Endodermal cell (in vitro differentiated cells): ENCODE results near the gene FNDC11. TPM values are rescaled to one million over a fixed set of nuclear protein-coding genes. Genes with fewer than 3 reads are reported as not detected.

Experiments
- DNase-seq: peaks from one replicate; pipeline ENCODE4 v3.0.0-alpha.2; 2017
- H3K27ac ChIP-seq: 2 replicates; pipeline ENCODE4 v1.5.1; 2013; ENCODE audit warnings: mild to moderate bottlenecking, low read depth, low read length, moderate library complexity
- H3K27me3 ChIP-seq: 2 replicates; pipeline ENCODE4 v1.6.1; 2013; ENCODE audit warnings: mild to moderate bottlenecking, low read length, moderate library complexity; ENCODE audit not compliant: insufficient read depth, control insufficient read depth, poor library complexity, severe bottlenecking
- H3K36me3 ChIP-seq: 2 replicates; pipeline ENCODE4 v1.7.0; 2013; ENCODE audit warnings: mild to moderate bottlenecking, low read length, moderate library complexity; ENCODE audit not compliant: control insufficient read depth, insufficient read depth
- H3K4me1 ChIP-seq: one replicate; pipeline ENCODE4 v1.7.0; 2013; ENCODE audit warnings: low read length; ENCODE audit not compliant: control insufficient read depth, insufficient read depth
- H3K4me3 ChIP-seq: 2 replicates; pipeline ENCODE4 v1.5.1; 2013; ENCODE audit warnings: mild to moderate bottlenecking, low read length, moderate library complexity
- H3K9ac ChIP-seq: 2 replicates; pipeline ENCODE4 v1.6.1; 2013; ENCODE audit warnings: mild to moderate bottlenecking, low read length, moderate library complexity; ENCODE audit not compliant: poor library complexity, severe bottlenecking; ENCODE audit errors: extremely low read depth
- H3K9me3 ChIP-seq: 2 replicates; pipeline ENCODE4 v1.6.1; 2013; ENCODE audit warnings: mild to moderate bottlenecking, low read length, moderate library complexity; ENCODE audit not compliant: control insufficient read depth
- H3K27ac Mint-ChIP-seq: 2 replicates; pipeline ENCODE4 v1.8.0; 2020; ENCODE audit warnings: mixed read lengths
- H3K27me3 Mint-ChIP-seq: 2 replicates; pipeline ENCODE4 v1.8.0; 2021; ENCODE audit warnings: mild to moderate bottlenecking, mixed read lengths; ENCODE audit not compliant: insufficient read depth
- H3K36me3 Mint-ChIP-seq: 2 replicates; pipeline ENCODE4 v1.8.0; 2020; ENCODE audit warnings: low read depth, mixed read lengths
- H3K4me1 Mint-ChIP-seq: 2 replicates; pipeline ENCODE4 v1.8.0; 2020; ENCODE audit warnings: mixed read lengths
- H3K4me3 Mint-ChIP-seq: 2 replicates; pipeline ENCODE4 v1.8.0; 2020; ENCODE audit warnings: mild to moderate bottlenecking, moderate library complexity, mixed read lengths
- H3K9me3 Mint-ChIP-seq: 2 replicates; pipeline ENCODE4 v1.8.0; 2020; ENCODE audit warnings: mild to moderate bottlenecking, mixed read lengths
- CTCF ChIP-seq: fragments of 200-600 bp; sonication (generic); conservative IDR thresholded peaks from 2 replicates; pipeline ENCODE4 v1.5.0; 2021; ENCODE audit warnings: antibody characterized with exemption, mild to moderate bottlenecking
- WGBS, 2 experiments: methylation state at CpG; one replicate each; pipeline versions ENCODE4 v1.1.5 to v1.1.7; 2013; ENCODE audit warnings: missing lambda C conversion rate in 2 of 2, mixed read lengths in 1 of 2; ENCODE audit not compliant: insufficient coverage in 1 of 2, insufficient read length in 1 of 2; 5-methylcytosine and 5-hydroxymethylcytosine counted together
- total RNA-seq, 2 donors: library from RNA; stranded (reverse); fragmentation: NEBNext Ultra II Directional in 1 of 2; extraction: Animal tissue kit (Norgen Biotek cat#: 25700) in 1 of 2; gene quantifications; 2 replicates in 1 of 2; 3 replicates in 1 of 2; pipeline ENCODE4 v1.2.1, GENCODE V29; 2021

The FNDC11 gene
- total RNA-seq, 2 donors from 2014 or later: 1.8 to 2.4 TPM

DNA sequence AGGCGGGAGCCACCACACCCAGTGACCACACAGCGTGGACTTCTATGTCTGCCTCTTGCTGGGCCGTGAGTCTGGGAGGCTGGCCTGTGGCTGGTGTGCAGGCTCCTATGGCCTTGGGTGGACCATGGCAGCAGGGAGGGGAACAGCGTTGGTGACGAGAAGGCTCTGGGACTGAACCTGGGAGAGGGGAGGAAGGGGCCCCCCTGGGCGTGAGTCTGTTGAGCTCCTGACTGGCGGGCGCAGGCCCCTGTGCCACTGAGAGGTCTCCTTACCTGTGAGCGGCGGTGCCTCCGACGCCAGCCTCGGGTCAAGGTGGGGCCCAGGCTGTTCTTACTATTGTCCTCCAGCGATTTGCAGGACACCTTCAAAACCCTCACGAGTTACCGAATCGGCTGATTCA lies 32.8 kb downstream of the FNDC11 start:
- Mint-ChIP-seq H3K4me1 (peaks cover 5% of the 10 kb centered on the region), H3K27ac (no peak overlapping the region), H3K9me3 (no peaks in the 10 kb centered on the region), H3K36me3 (peaks cover 15% of the 10 kb centered on the region), H3K4me3 (no peak overlapping the region), H3K27me3 (no peaks in the 10 kb centered on the region)
- DNase-seq: no peak
- Histone ChIP-seq H3K27me3 (no peaks in the 10 kb centered on the region), H3K27ac (no peak overlapping the region), H3K4me1 (no peaks in the 10 kb centered on the region), H3K4me3 (no peak overlapping the region), H3K36me3 (no peaks in the 10 kb centered on the region), H3K9ac (no peak overlapping the region), H3K9me3 (no peaks in the 10 kb centered on the region)
- no peak for TF ChIP-seq CTCF
- WGBS, 2 experiments: 93% methylated on average over 14 to 17 of the region's 17 CpGs

DNA sequence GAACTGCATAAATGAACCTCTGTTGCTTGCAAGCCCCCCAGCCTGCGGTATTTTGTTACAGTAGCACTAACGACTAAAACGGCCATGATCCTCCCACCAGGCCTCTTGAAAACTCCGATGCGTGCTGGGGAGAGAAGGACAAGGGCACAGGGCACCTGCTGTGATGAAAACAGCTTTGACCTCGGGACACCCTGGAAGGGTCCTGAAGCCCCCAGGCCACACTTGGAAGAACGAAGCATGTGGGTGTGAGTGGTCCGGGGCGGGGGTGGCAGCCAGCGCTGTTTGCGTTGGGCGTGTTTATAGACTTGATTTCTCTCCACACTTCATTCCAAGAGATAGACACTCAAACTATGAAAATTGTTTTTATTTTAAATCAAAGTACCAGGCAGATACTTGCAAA lies 33.3 kb downstream of the FNDC11 start:
- Mint-ChIP-seq H3K27me3 (no peaks in the 10 kb centered on the region), H3K27ac (no peak overlapping the region)
- no peak overlapping the region for H3K9ac ChIP-seq

DNA sequence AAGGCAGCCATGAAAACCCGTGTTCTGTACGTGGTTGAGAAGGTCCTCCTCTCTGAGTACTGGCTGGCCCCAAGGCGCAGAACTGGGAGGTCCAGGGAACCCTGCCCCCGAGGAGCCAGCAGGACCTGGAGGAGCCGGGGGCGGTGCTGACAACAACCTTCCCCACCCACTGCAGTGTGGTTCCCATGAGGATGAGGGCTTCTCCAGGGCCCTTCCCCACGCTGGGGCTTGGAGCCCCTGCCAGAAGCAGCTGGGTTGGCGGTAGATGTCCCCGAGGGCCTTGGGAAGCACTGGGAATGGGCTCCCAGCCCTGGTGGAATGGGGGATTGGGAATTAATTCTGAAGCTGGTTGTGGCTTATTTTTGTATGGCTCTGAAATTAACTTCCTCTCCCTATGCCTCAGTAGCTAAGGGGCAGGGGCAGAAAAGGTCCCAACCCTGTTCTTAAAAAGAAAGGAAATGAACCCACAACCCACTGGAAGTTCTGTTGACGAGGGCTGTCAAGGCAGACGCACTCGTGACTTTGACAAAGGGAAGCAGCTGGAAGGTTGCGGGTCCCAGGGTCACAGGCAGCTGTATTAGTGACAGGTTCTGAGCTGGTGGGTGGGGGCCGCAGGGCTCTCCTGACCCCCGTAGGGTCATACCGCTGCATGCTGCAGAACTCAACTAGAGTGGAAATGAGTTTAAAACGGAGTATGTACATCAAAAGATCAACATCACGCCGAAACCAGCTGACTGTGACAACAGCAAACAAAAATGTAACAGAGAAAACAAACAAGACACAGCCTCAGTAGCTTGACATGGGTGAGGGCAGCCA lies 34.0 kb downstream of the FNDC11 start:
- no peak overlapping the region for H3K4me3 ChIP-seq
- no peaks in the 10 kb centered on the region for H3K27me3 ChIP-seq
- H3K27me3 Mint-ChIP-seq: no peaks in the 10 kb centered on the region
- peak overlapping the region; percentile 17 for H3K27ac ChIP-seq
- H3K9me3 Mint-ChIP-seq: no peaks in the 10 kb centered on the region
- WGBS, 2 experiments: 80 to 87% methylated on average over 11 to 19 of the region's 19 CpGs
- no peaks in the 10 kb centered on the region for H3K4me1 ChIP-seq
- H3K9ac ChIP-seq: no peak overlapping the region
- peaks cover 5% of the 10 kb centered on the region for H3K4me1 Mint-ChIP-seq
- no peak for TF ChIP-seq CTCF
- no peaks in the 10 kb centered on the region for H3K9me3 ChIP-seq
- DNase-seq: no peak
- peak overlapping the region; percentile 42 for H3K27ac Mint-ChIP-seq
- H3K36me3 ChIP-seq: no peaks in the 10 kb centered on the region
- H3K36me3 Mint-ChIP-seq: peaks cover 16% of the 10 kb centered on the region
- H3K4me3 Mint-ChIP-seq: no peak overlapping the region

More for the DNA sequence above, 33.3 kb downstream of the FNDC11 start:
- peaks cover 5% of the 10 kb centered on the region for H3K4me1 Mint-ChIP-seq
- Histone ChIP-seq H3K4me1 (no peaks in the 10 kb centered on the region), H3K9me3 (no peaks in the 10 kb centered on the region), H3K27me3 (no peaks in the 10 kb centered on the region), H3K27ac (no peak overlapping the region), H3K36me3 (no peaks in the 10 kb centered on the region), H3K4me3 (no peak overlapping the region)
- H3K9me3 Mint-ChIP-seq: no peaks in the 10 kb centered on the region
- no peak for DNase-seq
- 94 to 95% methylated on average over 7 to 12 of the region's 12 CpGs for WGBS, 2 experiments
- peaks cover 15% of the 10 kb centered on the region for H3K36me3 Mint-ChIP-seq
- no peak overlapping the region for H3K4me3 Mint-ChIP-seq
- no peak for TF ChIP-seq CTCF
